GM21526 (cell line): ENCODE data around the gene RNF207.

ENCODE experiments used
- ATAC-seq: cut with Tn5 transposase; IDR thresholded peaks from one replicate; pipeline ENCODE4 v1.9.1; 2021; ENCODE audit warnings: moderate library complexity; ENCODE audit not compliant: unreplicated experiment, low FRiP score

RNF207 gene

GRCh38 chr1:6247651-6248050, 41.7 kb downstream of the RNF207 start:
- no peak for ATAC-seq

GRCh38 chr1:6248161-6248776, 42.4 kb downstream of the RNF207 start:
- ATAC-seq, result no peak

- ATAC-seq, result no peak
These were observed 43.2 kb downstream of the RNF207 start for GRCh38 chr1:6248932-6249738.

- ATAC-seq, result no peak
These were observed 44.1 kb downstream of the RNF207 start for GRCh38 chr1:6249739-6250689.

GRCh38 chr1:6251233-6251632, 45.3 kb downstream of the RNF207 start:
- no peak for ATAC-seq

- no peak for ATAC-seq
These were observed 45.9 kb downstream of the RNF207 start for GRCh38 chr1:6251681-6252373.

GRCh38 chr1:6252374-6252710, 46.4 kb downstream of the RNF207 start:
- no peak for ATAC-seq

GRCh38 chr1:6253380-6253779, 47.5 kb downstream of the RNF207 start:
- no peak for ATAC-seq

- ATAC-seq, result no peak
These were observed 48.8 kb downstream of the RNF207 start for GRCh38 chr1:6254691-6255090.

GRCh38 chr1:6256645-6257044, 50.7 kb downstream of the RNF207 start:
- no peak for ATAC-seq

- no peak for ATAC-seq
These were observed 51.7 kb downstream of the RNF207 start for GRCh38 chr1:6257541-6258069.

- ATAC-seq, result no peak
These were observed 52.8 kb downstream of the RNF207 start for GRCh38 chr1:6258675-6259074.

- ATAC-seq, result peak; percentile 55
These were observed 53.8 kb downstream of the RNF207 start for GRCh38 chr1:6259491-6260362.

- ATAC-seq, result peak; percentile 30
These were observed 54.6 kb downstream of the RNF207 start for GRCh38 chr1:6260433-6260934.

GRCh38 chr1:6260961-6261614, 55.2 kb downstream of the RNF207 start, which contains the start of gene GPR153:
Gene GPR153, minus strand, starts transcription at chr1:6261098. Its CDS starts 6,193 bp downstream, at chr1:6254905.
- ATAC-seq, result no peak

GRCh38 chr1:6261615-6261995, 55.7 kb downstream of the RNF207 start:
- ATAC-seq, result no peak

GRCh38 chr1:6262555-6263420, 56.9 kb downstream of the RNF207 start:
- ATAC-seq, result no peak

GRCh38 chr1:6263716-6264115, 57.8 kb downstream of the RNF207 start:
- no peak for ATAC-seq
